HEK293 (cell line): ENCODE results near the gene BEND7.

Experiments used
- CTCF ChIA-PET: fragments of 350-600 bp; formaldehyde crosslinking; extraction: SDS; loops from one replicate; lab custom pipeline; 2021; ENCODE audit warnings: antibody characterized with exemption; lab: Yijun Ruan, JAX
- POLR2A ChIA-PET: fragments of 300-600 bp; formaldehyde crosslinking; extraction: SDS; loops from one replicate; lab custom pipeline; 2020; ENCODE audit warnings: antibody characterized with exemption, inconsistent platforms; lab: Yijun Ruan, JAX
- H3K27ac ChIP-seq: fragments of 200-500 bp; sonication (Bioruptor generic); 2 replicates; pipeline ENCODE4 v1.5.1; 2014; ENCODE audit warnings: low read depth, low read length, control low read depth, inconsistent platforms; ENCODE audit errors: extremely low read depth
- H3K36me3 ChIP-seq, 2 experiments: fragments of 200-500 bp in 1 of 2; sonication (Bioruptor generic) in 1 of 2; 1 replicate in 1 of 2; 2 replicates in 1 of 2; pipeline ENCODE4 v1.5.1; 2014 to 2017; ENCODE audit warnings: inconsistent platforms in 2 of 2, low read length in 2 of 2; ENCODE audit not compliant: control insufficient read depth in 2 of 2, insufficient read depth in 1 of 2
- H3K4me1 ChIP-seq: fragments of 200-500 bp; sonication (Bioruptor generic); 2 replicates; pipeline ENCODE4 v1.5.1; 2014; ENCODE audit warnings: mild to moderate bottlenecking, low read length, inconsistent platforms; ENCODE audit not compliant: control insufficient read depth, insufficient read depth
- H3K4me3 ChIP-seq: 2 replicates; pipeline ENCODE4 v1.5.1; 2011; ENCODE audit warnings: low read depth, mild to moderate bottlenecking, control low read depth, low read length, moderate library complexity
- H3K9me3 ChIP-seq: fragments of 200-500 bp; sonication (Bioruptor generic); 2 replicates; pipeline ENCODE4 v1.5.1; 2014; ENCODE audit warnings: low read depth, low read length, inconsistent platforms; ENCODE audit not compliant: control insufficient read depth, insufficient read depth
- GLI4 ChIP-seq: fragments of 450-650 bp; formaldehyde crosslinking; IDR thresholded peaks from 2 replicates; pipeline ENCODE4 v1.5.1; 2016; ENCODE audit warnings: missing biosample characterization, missing genetic modification characterization
- WT1 ChIP-seq: fragments of 450-650 bp; formaldehyde crosslinking; IDR thresholded peaks from 2 replicates; pipeline ENCODE4 v1.5.1; 2016; ENCODE audit warnings: missing biosample characterization, missing genetic modification characterization
- YY2 ChIP-seq: fragments of 450-650 bp; formaldehyde crosslinking; IDR thresholded peaks from 2 replicates; pipeline ENCODE4 v1.5.1; 2016; ENCODE audit warnings: missing biosample characterization, missing genetic modification characterization
- ZNF155 ChIP-seq: fragments of 450-650 bp; formaldehyde crosslinking; IDR thresholded peaks from 2 replicates; pipeline ENCODE4 v1.5.1; 2016; ENCODE audit warnings: missing biosample characterization, missing genetic modification characterization
- ZNF184 ChIP-seq: fragments of 450-650 bp; IDR thresholded peaks from 2 replicates; pipeline ENCODE4 v1.5.1; 2018; ENCODE audit warnings: missing biosample characterization, mild to moderate bottlenecking, missing genetic modification characterization
- ZNF202 ChIP-seq: fragments of 450-650 bp; formaldehyde crosslinking; IDR thresholded peaks from 2 replicates; pipeline ENCODE4 v1.5.1; 2016; ENCODE audit warnings: missing biosample characterization, missing genetic modification characterization, borderline replicate concordance
- ZNF391 ChIP-seq: fragments of 450-650 bp; formaldehyde crosslinking; IDR thresholded peaks from 2 replicates; pipeline ENCODE4 v1.5.1; 2016; ENCODE audit warnings: low read depth, missing biosample characterization, missing genetic modification characterization, borderline replicate concordance
- ZNF394 ChIP-seq: fragments of 450-650 bp; formaldehyde crosslinking; IDR thresholded peaks from 2 replicates; pipeline ENCODE4 v1.5.1; 2016; ENCODE audit warnings: missing biosample characterization, missing genetic modification characterization, mild to moderate bottlenecking, moderate library complexity, borderline replicate concordance
- ZNF404 ChIP-seq: fragments of 450-650 bp; formaldehyde crosslinking; IDR thresholded peaks from 2 replicates; pipeline ENCODE4 v1.5.1; 2017; ENCODE audit warnings: missing biosample characterization, missing genetic modification characterization
- ZNF473 ChIP-seq: fragments of 450-650 bp; formaldehyde crosslinking; IDR thresholded peaks from 2 replicates; pipeline ENCODE4 v1.5.1; 2017; ENCODE audit warnings: missing biosample characterization, missing genetic modification characterization
- ZNF558 ChIP-seq: fragments of 450-650 bp; formaldehyde crosslinking; IDR thresholded peaks from 2 replicates; pipeline ENCODE4 v1.5.1; 2016; ENCODE audit warnings: missing biosample characterization, missing genetic modification characterization
- ZNF560 ChIP-seq: fragments of 450-650 bp; formaldehyde crosslinking; IDR thresholded peaks from 2 replicates; pipeline ENCODE4 v1.5.1; 2017; ENCODE audit warnings: missing biosample characterization, missing genetic modification characterization, borderline replicate concordance
- ZNF571 ChIP-seq: fragments of 450-650 bp; formaldehyde crosslinking; IDR thresholded peaks from 2 replicates; pipeline ENCODE4 v1.5.0; 2017; ENCODE audit warnings: missing biosample characterization, missing genetic modification characterization
- TF ChIP-seq, protein P1 (sequence below): fragments of 450-650 bp; formaldehyde crosslinking; conservative IDR thresholded peaks from 2 replicates; pipeline ENCODE4 v1.5.1; 2016; ENCODE audit warnings: low read depth, missing biosample characterization, missing genetic modification characterization
- TF ChIP-seq, protein P2 (sequence below): fragments of 450-650 bp; formaldehyde crosslinking; IDR thresholded peaks from 2 replicates; pipeline ENCODE4 v1.5.1; 2017; ENCODE audit warnings: missing biosample characterization, missing genetic modification characterization
- TF ChIP-seq, protein P3 (sequence below): fragments of 450-650 bp; formaldehyde crosslinking; IDR thresholded peaks from 2 replicates; pipeline ENCODE4 v1.5.1; 2017; ENCODE audit warnings: missing biosample characterization, mild to moderate bottlenecking, missing genetic modification characterization, moderate library complexity
- TF ChIP-seq, protein P4 (sequence below): fragments of 450-650 bp; IDR thresholded peaks from 2 replicates; pipeline ENCODE4 v1.5.1; 2018; ENCODE audit warnings: missing biosample characterization, missing genetic modification characterization
- TF ChIP-seq, protein P5 (sequence below): fragments of 450-650 bp; formaldehyde crosslinking; IDR thresholded peaks from 2 replicates; pipeline ENCODE4 v1.5.1; 2016; ENCODE audit warnings: missing biosample characterization, missing genetic modification characterization
- TF ChIP-seq, protein P6 (sequence below): fragments of 450-650 bp; formaldehyde crosslinking; IDR thresholded peaks from 2 replicates; pipeline ENCODE4 v1.5.1; 2016; ENCODE audit warnings: missing biosample characterization, missing genetic modification characterization

BEND7 gene

DNA sequence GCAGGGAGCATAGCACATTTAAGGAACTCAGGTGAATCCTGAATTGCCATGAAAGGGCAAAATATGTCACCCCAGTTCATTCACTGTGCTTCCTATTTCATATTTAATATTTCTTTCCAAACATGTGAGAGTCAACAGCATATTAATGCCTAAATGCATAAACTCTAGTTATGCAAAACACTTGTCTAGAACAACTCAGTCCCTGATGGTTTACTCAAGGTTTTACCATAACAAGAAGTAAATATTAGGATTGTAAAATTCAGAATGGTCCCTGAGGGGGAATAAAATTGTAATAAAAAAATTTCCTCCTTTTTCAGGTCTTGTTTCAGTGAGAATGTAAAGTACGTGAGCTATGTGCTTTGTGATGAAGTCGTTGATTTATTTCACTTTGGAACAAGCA lies 129.1 kb downstream of the BEND7 start:
- no peak for TF ChIP-seq ZNF404 (tag by site-specific recombination)
- no peak for TF ChIP-seq ZNF571
- TF ChIP-seq, all 188 proteins: peak for 0
- CTCF ChIA-PET = no interaction called here

DNA sequence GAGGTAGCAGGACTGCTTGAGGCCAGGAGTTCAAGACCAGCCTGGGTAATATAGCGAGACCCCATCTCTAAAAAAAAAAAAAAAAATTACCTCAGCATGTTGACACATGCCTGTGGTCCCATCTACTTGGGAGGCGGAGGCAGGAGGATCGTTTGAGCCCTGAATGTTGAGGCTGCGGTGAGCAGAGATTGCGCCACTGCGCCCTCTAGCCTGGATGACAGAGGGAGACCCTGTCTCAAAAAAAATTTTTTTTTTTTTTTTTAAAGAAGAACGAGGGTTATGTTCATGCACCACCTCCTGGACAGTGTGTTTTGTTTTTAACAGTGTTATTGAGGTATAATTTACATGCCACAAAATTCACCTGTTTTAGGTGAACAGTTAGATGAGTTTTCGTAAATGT lies 129.6 kb downstream of the BEND7 start:
- no peak for TF ChIP-seq ZNF155 (tag by site-specific recombination)
- TF ChIP-seq, protein P1, sequence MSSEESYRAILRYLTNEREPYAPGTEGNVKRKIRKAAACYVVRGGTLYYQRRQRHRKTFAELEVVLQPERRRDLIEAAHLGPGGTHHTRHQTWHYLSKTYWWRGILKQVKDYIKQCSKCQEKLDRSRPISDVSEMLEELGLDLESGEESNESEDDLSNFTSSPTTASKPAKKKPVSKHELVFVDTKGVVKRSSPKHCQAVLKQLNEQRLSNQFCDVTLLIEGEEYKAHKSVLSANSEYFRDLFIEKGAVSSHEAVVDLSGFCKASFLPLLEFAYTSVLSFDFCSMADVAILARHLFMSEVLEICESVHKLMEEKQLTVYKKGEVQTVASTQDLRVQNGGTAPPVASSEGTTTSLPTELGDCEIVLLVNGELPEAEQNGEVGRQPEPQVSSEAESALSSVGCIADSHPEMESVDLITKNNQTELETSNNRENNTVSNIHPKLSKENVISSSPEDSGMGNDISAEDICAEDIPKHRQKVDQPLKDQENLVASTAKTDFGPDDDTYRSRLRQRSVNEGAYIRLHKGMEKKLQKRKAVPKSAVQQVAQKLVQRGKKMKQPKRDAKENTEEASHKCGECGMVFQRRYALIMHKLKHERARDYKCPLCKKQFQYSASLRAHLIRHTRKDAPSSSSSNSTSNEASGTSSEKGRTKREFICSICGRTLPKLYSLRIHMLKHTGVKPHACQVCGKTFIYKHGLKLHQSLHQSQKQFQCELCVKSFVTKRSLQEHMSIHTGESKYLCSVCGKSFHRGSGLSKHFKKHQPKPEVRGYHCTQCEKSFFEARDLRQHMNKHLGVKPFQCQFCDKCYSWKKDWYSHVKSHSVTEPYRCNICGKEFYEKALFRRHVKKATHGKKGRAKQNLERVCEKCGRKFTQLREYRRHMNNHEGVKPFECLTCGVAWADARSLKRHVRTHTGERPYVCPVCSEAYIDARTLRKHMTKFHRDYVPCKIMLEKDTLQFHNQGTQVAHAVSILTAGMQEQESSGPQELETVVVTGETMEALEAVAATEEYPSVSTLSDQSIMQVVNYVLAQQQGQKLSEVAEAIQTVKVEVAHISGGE (tag by site-specific recombination) = no peak
- no peak for TF ChIP-seq WT1 (tag by site-specific recombination)
- TF ChIP-seq YY2 (tag by site-specific recombination) = no peak
- TF ChIP-seq, protein P2, sequence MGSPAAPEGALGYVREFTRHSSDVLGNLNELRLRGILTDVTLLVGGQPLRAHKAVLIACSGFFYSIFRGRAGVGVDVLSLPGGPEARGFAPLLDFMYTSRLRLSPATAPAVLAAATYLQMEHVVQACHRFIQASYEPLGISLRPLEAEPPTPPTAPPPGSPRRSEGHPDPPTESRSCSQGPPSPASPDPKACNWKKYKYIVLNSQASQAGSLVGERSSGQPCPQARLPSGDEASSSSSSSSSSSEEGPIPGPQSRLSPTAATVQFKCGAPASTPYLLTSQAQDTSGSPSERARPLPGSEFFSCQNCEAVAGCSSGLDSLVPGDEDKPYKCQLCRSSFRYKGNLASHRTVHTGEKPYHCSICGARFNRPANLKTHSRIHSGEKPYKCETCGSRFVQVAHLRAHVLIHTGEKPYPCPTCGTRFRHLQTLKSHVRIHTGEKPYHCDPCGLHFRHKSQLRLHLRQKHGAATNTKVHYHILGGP = no peak
- TF ChIP-seq ZNF560 = no peak
- TF ChIP-seq ZNF558 = no peak
- TF ChIP-seq, protein P3, sequence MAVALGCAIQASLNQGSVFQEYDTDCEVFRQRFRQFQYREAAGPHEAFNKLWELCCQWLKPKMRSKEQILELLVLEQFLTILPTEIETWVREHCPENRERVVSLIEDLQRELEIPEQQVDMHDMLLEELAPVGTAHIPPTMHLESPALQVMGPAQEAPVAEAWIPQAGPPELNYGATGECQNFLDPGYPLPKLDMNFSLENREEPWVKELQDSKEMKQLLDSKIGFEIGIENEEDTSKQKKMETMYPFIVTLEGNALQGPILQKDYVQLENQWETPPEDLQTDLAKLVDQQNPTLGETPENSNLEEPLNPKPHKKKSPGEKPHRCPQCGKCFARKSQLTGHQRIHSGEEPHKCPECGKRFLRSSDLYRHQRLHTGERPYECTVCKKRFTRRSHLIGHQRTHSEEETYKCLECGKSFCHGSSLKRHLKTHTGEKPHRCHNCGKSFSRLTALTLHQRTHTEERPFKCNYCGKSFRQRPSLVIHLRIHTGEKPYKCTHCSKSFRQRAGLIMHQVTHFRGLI (tag by site-specific recombination) = no peak
- TF ChIP-seq, protein P4, sequence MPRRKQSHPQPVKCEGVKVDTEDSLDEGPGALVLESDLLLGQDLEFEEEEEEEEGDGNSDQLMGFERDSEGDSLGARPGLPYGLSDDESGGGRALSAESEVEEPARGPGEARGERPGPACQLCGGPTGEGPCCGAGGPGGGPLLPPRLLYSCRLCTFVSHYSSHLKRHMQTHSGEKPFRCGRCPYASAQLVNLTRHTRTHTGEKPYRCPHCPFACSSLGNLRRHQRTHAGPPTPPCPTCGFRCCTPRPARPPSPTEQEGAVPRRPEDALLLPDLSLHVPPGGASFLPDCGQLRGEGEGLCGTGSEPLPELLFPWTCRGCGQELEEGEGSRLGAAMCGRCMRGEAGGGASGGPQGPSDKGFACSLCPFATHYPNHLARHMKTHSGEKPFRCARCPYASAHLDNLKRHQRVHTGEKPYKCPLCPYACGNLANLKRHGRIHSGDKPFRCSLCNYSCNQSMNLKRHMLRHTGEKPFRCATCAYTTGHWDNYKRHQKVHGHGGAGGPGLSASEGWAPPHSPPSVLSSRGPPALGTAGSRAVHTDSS (tag by site-specific recombination) = no peak
- TF ChIP-seq ZNF184 (tag by site-specific recombination) = no peak
- TF ChIP-seq ZNF394 (tag by site-specific recombination) = no peak
- TF ChIP-seq, protein P5, sequence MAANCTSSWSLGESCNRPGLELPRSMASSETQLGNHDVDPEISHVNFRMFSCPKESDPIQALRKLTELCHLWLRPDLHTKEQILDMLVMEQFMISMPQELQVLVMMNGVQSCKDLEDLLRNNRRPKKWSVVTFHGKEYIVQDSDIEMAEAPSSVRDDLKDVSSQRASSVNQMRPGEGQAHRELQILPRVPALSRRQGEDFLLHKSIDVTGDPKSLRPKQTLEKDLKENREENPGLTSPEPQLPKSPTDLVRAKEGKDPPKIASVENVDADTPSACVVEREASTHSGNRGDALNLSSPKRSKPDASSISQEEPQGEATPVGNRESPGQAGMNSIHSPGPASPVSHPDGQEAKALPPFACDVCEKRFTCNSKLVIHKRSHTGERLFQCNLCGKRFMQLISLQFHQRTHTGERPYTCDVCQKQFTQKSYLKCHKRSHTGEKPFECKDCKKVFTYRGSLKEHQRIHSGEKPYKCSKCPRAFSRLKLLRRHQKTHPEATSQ = no peak
- no peak for TF ChIP-seq ZNF202 (tag by site-specific recombination)
- no peak for TF ChIP-seq ZNF391 (tag by site-specific recombination)
- no peak for TF ChIP-seq GLI4 (tag by site-specific recombination)
- TF ChIP-seq, protein P6, sequence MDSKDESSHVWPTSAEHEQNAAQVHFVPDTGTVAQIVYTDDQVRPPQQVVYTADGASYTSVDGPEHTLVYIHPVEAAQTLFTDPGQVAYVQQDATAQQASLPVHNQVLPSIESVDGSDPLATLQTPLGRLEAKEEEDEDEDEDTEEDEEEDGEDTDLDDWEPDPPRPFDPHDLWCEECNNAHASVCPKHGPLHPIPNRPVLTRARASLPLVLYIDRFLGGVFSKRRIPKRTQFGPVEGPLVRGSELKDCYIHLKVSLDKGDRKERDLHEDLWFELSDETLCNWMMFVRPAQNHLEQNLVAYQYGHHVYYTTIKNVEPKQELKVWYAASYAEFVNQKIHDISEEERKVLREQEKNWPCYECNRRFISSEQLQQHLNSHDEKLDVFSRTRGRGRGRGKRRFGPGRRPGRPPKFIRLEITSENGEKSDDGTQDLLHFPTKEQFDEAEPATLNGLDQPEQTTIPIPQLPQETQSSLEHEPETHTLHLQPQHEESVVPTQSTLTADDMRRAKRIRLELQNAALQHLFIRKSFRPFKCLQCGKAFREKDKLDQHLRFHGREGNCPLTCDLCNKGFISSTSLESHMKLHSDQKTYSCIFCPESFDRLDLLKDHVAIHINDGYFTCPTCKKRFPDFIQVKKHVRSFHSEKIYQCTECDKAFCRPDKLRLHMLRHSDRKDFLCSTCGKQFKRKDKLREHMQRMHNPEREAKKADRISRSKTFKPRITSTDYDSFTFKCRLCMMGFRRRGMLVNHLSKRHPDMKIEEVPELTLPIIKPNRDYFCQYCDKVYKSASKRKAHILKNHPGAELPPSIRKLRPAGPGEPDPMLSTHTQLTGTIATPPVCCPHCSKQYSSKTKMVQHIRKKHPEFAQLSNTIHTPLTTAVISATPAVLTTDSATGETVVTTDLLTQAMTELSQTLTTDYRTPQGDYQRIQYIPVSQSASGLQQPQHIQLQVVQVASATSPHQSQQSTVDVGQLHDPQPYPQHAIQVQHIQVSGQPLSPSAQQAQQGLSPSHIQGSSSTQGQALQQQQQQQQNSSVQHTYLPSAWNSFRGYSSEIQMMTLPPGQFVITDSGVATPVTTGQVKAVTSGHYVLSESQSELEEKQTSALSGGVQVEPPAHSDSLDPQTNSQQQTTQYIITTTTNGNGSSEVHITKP = no peak
- TF ChIP-seq ZNF473 (tag by site-specific recombination) = no peak
- Histone ChIP-seq H3K27ac (no peak overlapping the region), H3K4me1 (no peaks in the 10 kb centered on the region), H3K4me3 (no peak overlapping the region), H3K9me3 (no peaks in the 10 kb centered on the region), H3K36me3 (no peaks in the 10 kb centered on the region)
- POLR2A ChIA-PET = no interaction called here
- CTCF ChIA-PET = interaction anchor here (0.7 kb wide), 1 partner anchor 49 kb away, joined by 3 read pairs; no protein-coding TSS in a partner anchor

More for the DNA sequence above, 129.1 kb downstream of the BEND7 start:
- H3K27ac ChIP-seq = no peak overlapping the region
- POLR2A ChIA-PET = no interaction called here
- no peaks in the 10 kb centered on the region for H3K36me3 ChIP-seq
- H3K4me3 ChIP-seq = no peak overlapping the region
- H3K9me3 ChIP-seq = no peaks in the 10 kb centered on the region
- H3K4me1 ChIP-seq = no peaks in the 10 kb centered on the region
